HG03060 (cell line): Measurements from ENCODE around the gene CCDC43.
"Not testable (repeated sequence)": the region's sequence is repeated elsewhere in the genome, so short reads cannot be mapped to it uniquely, and the experiment has no call there.

Experiments used
- ATAC-seq: cut with Tn5 transposase; IDR thresholded peaks from one replicate; pipeline ENCODE4 v1.9.1; 2021; ENCODE audit warnings: low read depth, moderate number of reproducible peaks; ENCODE audit not compliant: unreplicated experiment

CCDC43 gene

DNA sequence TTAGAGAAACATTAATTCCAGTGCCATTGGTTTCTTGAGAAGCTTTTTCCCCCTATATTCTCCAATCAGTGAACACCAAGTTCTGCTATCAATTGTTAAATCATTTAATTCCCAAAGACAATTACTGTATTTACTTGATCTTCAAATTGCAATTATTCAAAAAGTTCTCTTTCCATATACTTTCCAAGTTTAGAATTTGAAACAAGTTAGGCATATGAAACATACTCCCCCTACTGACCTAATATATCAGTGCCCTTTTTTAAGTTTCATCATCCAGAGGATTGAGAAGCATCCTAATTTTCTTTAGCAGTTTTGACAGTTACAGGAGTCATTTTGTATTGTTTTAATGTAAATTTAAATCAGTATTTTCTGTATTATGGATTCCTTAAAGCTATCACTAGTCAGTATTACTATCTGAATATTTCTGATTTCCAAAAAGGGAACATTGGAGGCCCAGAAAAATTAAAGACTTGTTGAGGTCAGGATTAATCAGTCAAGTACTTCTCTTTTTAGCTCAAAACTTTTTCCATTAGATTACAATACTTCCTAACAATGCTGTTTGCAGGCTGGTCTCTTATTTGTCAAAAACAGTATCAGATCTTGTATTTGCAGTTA, 17.0 kb downstream of the CCDC43 start:
- no peak for ATAC-seq

GRCh38 chr17:44666006-44666405, 23.6 kb downstream of the CCDC43 start:
- no peak for ATAC-seq

- no peak for ATAC-seq
Observed at GRCh38 chr17:44664867-44665266, 24.7 kb downstream of the CCDC43 start.

GRCh38 chr17:44663095-44663494, 26.5 kb downstream of the CCDC43 start:
- no peak for ATAC-seq

DNA sequence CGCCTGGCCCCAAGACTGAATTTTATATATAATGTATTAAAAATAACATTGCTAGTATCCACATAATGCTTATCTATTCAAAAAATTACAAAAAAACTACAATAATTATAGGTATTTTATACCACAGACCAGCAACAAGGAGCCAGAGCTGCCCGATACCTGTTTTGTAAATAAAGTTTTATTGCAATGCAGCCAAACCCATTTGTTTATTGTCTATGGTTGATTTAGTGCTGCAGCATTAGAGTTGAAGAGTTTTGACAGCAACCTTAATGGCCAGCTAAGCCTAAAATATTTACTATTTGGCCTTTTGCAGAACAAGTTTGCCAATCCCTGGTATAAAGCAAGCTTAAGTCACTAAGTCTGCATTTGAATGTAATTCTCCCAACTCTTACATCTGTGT, 27.7 kb downstream of the CCDC43 start:
- no peak for ATAC-seq

GRCh38 chr17:44655983-44656710, 33.4 kb downstream of the CCDC43 start, which contains the start of gene MEIOC:
MEIOC (plus strand) TSS chr17:44656468; CDS start chr17:44656614, 146 bp downstream.
- no peak for ATAC-seq

DNA sequence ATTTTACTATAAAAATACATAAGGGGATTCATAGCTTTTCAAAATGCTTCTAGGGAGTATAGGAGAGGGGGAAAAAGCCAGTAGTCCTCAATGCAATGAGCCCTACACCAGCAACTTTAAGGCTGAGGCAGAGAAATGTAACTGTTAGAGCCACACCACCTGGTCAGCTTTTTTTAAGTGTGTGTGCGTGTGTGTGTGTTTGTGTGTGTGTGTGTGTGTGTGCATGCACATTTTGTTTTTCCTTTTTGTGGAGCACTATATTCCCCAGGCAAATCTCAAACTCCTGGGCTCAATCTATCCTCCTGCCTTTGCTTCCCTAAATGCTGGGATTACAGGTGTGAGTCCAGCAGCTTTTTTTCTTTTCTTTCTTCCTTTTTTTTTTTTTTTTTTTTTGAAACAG, 35.6 kb downstream of the CCDC43 start:
- ATAC-seq = no peak

GRCh38 chr17:44653384-44653783, 36.2 kb downstream of the CCDC43 start:
- ATAC-seq = no peak

DNA sequence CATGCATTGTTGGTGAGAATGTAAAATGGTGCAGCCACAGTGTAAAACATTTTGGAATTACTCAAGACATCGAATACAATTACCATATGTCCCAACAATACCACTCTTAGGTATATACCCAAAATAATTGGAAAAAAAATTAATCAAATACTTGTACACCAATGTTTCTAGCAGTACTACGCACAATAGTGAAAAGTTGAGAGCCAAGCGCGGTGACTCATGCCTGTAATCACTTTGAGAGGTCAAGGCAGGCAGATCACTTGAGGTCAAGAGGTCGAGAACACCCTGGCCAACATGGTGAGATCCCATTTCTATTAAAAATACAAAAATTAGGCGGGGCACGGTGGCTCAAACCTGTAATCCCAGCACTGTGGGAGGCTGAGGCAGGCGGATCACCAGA, 36.8 kb downstream of the CCDC43 start:
- no peak for ATAC-seq

DNA sequence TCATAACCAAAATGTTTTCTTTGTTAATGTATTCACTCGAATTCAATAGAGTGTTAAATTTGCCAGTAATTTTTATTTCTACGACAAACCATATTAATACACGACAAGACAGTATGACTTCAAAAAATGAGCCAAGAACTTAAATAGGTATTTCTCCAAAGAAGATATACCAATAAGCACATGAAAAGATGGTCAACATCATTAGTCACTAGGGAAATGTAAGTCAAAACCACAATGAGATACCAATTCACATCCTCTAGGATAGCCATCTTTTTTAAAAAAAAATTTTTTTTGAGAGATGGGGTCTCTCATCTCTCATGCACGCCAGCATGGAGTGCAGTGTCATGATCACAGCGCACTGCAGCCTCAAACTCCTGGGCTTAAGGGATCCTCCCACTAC, 38.3 kb downstream of the CCDC43 start:
- no peak for ATAC-seq

GRCh38 chr17:44648963-44649362, 40.6 kb downstream of the CCDC43 start:
- ATAC-seq = no peak

GRCh38 chr17:44647736-44648135, 41.8 kb downstream of the CCDC43 start:
- ATAC-seq = no peak

GRCh38 chr17:44646280-44646679, 43.3 kb downstream of the CCDC43 start:
- no peak for ATAC-seq

DNA sequence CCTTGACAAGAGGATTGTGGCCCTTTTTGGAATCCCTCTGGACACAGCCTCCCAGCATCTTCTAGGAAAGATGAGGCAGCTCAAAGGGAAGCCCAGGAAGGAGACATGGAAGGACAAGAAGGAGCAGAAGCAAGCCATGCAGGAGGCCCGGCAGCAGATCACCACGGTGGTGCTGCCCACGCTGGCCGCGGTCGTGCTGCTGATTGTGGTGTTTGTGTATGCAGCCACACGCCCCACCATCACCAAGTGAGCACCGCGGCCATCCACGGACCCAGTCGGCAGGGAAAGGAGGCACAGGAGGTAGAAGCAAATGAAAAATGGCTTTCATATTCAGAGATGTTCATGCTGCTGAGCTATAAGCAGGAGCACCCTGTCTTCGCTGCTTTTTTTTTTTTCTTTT, 44.2 kb downstream of the CCDC43 start:
- ATAC-seq = no peak

DNA sequence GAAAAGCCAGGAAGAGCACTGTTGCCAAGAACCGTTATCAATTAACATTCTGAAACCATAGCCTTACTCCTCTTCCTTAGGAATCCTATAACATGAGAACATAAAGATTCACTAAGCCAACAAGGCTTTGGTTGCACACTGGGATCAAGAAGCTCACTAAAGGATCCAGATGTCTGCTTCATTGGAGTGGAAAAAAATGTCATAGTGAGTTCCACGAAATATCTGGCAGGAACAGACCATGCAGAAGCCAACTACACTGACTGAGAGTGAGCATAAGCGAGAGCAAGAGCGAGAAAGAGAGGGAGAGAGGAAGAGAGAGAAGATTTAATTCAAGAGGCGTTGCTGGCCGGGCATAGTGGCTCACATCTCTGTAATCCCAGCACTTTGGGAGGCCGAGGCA, 46.7 kb downstream of the CCDC43 start:
- no peak for ATAC-seq

- ATAC-seq = no peak
Observed at GRCh38 chr17:44637066-44637465, 52.5 kb downstream of the CCDC43 start.

GRCh38 chr17:44636562-44636961, 53.0 kb downstream of the CCDC43 start:
- no peak for ATAC-seq

- not testable (repeated sequence) for ATAC-seq
Observed at GRCh38 chr17:44634401-44634800, 55.2 kb downstream of the CCDC43 start.

DNA sequence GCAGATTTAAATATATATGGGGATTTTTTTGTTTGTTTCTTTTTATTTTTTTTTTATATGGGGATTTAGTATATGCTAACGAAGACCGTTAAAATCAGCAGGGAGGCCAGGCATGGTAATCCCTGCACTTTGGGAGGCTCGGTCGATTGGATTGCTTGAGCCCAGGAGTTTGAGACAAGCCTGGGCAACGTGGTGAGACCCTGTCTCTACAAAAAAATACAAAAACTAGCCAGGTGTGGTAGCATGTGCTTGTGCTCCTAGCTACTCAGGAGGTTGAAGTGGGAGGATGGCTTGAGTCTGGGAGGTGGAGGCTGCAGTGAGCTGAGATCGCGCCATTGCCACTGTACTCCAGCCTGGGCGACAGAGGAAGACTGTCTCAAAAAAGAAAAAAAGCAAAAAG, 55.6 kb downstream of the CCDC43 start:
- ATAC-seq = no peak

- no peak for ATAC-seq
Observed at GRCh38 chr17:44630703-44631102, 58.9 kb downstream of the CCDC43 start.

- no peak for ATAC-seq
Observed at GRCh38 chr17:44629314-44629713, 60.3 kb downstream of the CCDC43 start.
